Measurements from ENCODE around the gene ARFGEF2. TPM values are rescaled to one million over a fixed set of nuclear protein-coding genes. Genes with fewer than 3 reads are reported as not detected.

Gene ARFGEF2
- polyA plus RNA-seq (2012; ENCODE audit: missing spikeins), result 17.0 TPM

DNA sequence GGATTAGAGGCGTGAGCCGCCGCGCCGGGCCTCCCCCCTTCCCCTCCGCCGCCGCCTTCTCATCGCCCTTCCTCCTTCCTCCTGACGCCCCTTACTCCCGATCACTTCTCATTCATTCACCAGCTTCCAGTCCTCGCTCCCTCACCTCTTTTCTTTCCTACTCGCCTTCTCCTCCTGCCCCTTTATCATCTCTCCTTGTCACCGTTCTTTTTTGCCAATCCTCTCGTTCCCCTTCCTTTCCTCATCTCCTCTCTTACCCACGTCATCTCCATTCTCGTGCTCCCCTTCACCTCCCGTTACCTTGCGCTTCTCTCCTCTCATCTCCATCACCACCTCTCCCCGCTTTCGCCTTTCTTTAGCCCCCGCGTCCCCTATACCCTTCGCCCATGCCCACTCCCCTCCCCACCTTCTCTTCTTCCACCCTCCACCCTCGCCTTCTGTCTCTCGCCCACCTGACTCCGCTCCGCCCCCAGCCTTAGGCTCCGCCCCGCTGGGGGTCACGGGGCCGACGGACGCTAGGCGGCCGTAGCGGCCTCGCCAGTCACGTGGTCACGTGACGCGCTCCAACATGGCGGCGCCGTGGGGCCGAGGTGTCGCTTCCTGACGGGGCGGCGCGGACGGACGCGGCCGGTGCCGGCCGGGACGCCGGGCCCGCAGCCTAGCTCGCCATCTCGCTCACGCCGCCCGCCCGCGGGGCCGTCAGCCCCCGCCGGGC is at the start of gene ARFGEF2:
TSS of gene ARFGEF2 (plus strand) at position 544 of the 715 bp plus-strand sequence. CDS start 179 bp downstream, outside the sequence.
- FAIRE-seq (peak; percentile 97), DNase-seq (ENCODE audit: insufficient read length) (peak; percentile 95)
- peak; percentile 83 for TF ChIP-seq TAF1 (IDR thresholded peaks at IDR 0.05; ENCODE audit: borderline replicate concordance, low read depth, low read length)
- TF ChIP-seq POLR2A (IDR thresholded peaks at IDR 0.05; ENCODE audit: low read depth, low read length), result peak; percentile 90
- no peak; the same call in 1 of the 2 replicates for TF ChIP-seq POLR2AphosphoS5 (IDR thresholded peaks at IDR 0.05; ENCODE audit: low read depth, low read length)

DNA sequence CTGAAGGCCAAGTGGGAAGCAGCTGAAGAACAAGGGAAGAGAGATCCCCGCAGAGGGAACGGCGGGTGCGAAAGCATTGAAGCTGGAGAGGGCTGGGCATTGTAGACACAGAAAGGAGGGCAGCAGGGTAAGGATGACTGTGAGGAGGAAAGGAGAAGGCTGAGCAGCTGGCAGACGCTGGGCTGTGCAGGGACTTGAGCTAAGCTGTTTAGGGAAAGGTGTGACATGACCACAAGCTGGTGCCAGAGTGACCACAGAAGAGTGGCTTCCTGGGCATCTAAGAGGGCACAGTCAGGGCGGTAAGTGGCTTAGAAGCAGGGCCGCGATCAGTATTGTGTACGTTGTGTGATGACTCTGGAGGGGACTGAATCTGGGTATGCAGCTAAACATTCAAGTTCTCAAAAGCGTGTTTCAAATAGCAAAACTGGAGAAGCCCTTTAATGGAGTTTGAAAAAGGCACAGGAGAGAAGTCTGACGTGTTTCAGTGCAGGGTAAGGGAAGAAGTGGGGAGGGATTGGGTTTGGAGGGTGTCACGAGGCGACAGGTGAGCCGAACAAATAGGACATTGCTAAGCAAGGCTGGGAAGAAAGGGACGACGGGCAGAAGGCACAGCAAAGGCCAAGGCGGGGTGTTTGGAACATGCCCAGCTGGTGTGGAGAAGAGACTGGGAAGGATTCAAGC is 46.1 kb upstream of the ARFGEF2 start:
- no peak for DNase-seq (ENCODE audit: insufficient read length)
- no peak for FAIRE-seq

DNA sequence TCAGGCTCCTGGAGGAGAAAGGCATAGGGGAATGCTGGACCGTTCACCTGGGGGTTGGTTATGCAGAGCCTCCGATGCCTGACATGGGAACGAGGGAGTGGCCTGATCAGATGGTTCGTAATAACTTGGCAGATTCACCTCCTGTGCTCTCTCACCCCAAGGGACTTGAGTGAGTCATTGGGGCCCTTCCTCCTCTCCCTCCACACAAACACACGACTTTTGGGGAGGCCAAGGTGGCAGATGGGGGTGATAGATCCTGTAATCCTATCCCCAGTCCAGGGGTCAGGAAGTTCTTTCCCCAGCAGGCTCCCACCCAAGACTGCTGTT is 45.6 kb upstream of the ARFGEF2 start:
- FAIRE-seq (no peak), DNase-seq (ENCODE audit: insufficient read length) (no peak)
- TF ChIP-seq POLR2A (IDR thresholded peaks at IDR 0.05; ENCODE audit: low read depth, low read length) (no peak), TAF1 (IDR thresholded peaks at IDR 0.05; ENCODE audit: borderline replicate concordance, low read depth, low read length) (no peak), POLR2AphosphoS5 (IDR thresholded peaks at IDR 0.05; ENCODE audit: low read depth, low read length) (no peak)

More for the DNA sequence above, 46.1 kb upstream of the ARFGEF2 start:
- TF ChIP-seq TAF1 (IDR thresholded peaks at IDR 0.05; ENCODE audit: borderline replicate concordance, low read depth, low read length) (no peak), POLR2AphosphoS5 (IDR thresholded peaks at IDR 0.05; ENCODE audit: low read depth, low read length) (no peak), POLR2A (IDR thresholded peaks at IDR 0.05; ENCODE audit: low read depth, low read length) (no peak)

DNA sequence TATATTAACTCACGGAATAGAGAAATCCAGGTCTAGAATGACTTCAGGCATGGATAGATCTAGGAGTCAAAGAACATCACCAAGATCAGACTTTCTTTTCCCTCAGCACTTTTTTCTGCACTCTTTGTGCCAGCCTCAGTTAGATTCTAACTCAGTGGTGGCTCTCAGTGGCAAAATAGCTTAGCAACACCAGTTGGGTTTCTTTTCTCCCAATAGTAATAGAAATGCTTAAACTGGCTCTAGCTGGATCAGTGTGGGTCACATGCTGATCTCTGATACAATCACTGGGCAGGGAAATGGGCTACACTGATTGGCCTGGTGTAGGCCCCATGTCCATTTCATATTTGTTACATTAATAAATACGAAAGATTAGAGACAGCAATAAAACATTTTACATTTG is 44.2 kb upstream of the ARFGEF2 start:
- DNase-seq (ENCODE audit: insufficient read length) (no peak), FAIRE-seq (no peak)

DNA sequence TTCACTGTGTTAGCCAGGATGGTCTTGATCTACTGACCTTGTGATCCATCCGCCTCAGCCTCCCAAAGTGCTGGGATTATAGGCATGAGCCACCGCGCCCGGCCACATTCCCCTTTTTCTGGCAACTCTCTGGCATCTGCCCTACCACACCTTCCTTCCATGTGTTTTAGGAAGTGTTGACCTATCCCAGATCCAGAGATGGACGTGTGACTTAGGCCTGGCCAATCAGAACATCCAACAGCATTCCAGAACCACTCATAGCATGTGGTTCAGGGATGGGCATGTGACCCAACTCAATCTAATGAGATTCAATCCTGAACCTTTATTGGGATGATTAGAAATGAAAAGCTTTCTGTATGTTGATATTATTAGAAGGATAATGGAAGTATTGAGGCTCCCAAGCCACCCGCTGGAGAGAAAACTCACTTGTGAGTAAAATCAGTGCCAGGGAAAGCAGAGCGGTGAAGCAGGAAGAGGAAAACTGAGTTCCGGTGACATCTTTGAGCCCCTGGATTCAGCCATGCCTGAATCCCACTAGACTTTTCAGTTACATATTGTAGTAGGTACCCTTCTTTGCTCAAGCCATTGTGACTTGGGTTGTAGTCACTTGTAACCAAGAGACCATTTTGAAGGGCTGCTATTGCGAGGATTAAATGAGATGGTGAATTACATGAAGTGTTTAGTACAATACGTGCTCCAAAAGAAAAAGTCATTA is 42.8 kb upstream of the ARFGEF2 start:
- no peak for FAIRE-seq
- TF ChIP-seq POLR2AphosphoS5 (IDR thresholded peaks at IDR 0.05; ENCODE audit: low read depth, low read length), result no peak
- TF ChIP-seq POLR2A (IDR thresholded peaks at IDR 0.05; ENCODE audit: low read depth, low read length), result no peak
- no peak for TF ChIP-seq TAF1 (IDR thresholded peaks at IDR 0.05; ENCODE audit: borderline replicate concordance, low read depth, low read length)
- no peak for DNase-seq (ENCODE audit: insufficient read length)

More for the DNA sequence above, 44.2 kb upstream of the ARFGEF2 start:
- no peak for TF ChIP-seq TAF1 (IDR thresholded peaks at IDR 0.05; ENCODE audit: borderline replicate concordance, low read depth, low read length)
- TF ChIP-seq POLR2A (IDR thresholded peaks at IDR 0.05; ENCODE audit: low read depth, low read length), result no peak
- TF ChIP-seq POLR2AphosphoS5 (IDR thresholded peaks at IDR 0.05; ENCODE audit: low read depth, low read length), result no peak

DNA sequence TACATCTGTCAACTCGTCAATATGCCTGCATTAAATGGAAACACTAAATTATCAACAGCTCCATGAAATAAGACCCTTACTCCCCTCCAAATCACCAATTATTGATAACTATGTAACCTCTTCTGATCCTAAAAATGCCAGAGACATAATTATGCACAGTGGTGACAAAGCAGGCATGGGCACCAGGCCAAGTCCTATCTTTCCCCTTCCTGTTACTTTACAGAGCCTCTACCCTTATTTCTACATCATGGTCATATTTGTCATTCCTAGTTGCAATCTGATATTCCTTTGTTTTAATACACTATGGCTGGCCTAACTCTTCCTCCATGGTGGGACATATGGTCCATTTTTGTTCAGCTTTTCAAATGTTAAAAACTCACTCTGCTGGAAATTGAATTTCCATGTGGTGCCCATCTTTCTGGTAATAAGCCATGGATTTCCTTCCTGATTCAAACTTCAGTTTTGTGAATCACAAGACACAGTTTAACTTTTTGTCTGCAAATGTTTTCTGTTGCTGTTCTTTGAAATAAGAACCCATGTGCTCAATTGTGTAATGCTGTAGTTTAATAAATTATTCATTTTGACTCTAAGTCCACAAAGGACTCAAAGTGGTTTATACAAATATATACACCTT is 41.8 kb upstream of the ARFGEF2 start:
- DNase-seq (ENCODE audit: insufficient read length), result no peak
- no peak for FAIRE-seq
- TF ChIP-seq POLR2A (IDR thresholded peaks at IDR 0.05; ENCODE audit: low read depth, low read length) (no peak), POLR2AphosphoS5 (IDR thresholded peaks at IDR 0.05; ENCODE audit: low read depth, low read length) (no peak), TAF1 (IDR thresholded peaks at IDR 0.05; ENCODE audit: borderline replicate concordance, low read depth, low read length) (no peak)

DNA sequence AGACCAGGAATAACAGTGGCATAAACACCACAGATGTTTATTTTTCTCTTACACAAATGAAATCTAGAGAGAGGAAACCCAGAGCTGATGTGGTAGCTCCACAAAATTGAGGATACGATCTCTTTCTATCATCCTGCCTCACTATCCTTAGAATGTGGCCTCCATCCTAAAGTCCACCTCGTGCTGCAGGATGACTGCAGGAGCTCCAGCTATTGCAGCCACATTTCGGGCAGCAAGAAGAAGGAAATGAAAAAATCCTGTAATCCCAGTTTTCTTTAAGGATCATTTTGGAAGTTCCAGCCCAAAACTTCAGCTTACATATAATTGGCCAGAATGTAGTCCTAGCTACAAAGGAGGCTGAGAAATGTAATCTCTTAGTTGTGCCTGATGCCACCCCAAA is 41.2 kb upstream of the ARFGEF2 start:
- no peak for TF ChIP-seq POLR2A (IDR thresholded peaks at IDR 0.05; ENCODE audit: low read depth, low read length)
- TF ChIP-seq TAF1 (IDR thresholded peaks at IDR 0.05; ENCODE audit: borderline replicate concordance, low read depth, low read length), result no peak
- TF ChIP-seq POLR2AphosphoS5 (IDR thresholded peaks at IDR 0.05; ENCODE audit: low read depth, low read length), result no peak
- no peak for FAIRE-seq
- DNase-seq (ENCODE audit: insufficient read length), result no peak

DNA sequence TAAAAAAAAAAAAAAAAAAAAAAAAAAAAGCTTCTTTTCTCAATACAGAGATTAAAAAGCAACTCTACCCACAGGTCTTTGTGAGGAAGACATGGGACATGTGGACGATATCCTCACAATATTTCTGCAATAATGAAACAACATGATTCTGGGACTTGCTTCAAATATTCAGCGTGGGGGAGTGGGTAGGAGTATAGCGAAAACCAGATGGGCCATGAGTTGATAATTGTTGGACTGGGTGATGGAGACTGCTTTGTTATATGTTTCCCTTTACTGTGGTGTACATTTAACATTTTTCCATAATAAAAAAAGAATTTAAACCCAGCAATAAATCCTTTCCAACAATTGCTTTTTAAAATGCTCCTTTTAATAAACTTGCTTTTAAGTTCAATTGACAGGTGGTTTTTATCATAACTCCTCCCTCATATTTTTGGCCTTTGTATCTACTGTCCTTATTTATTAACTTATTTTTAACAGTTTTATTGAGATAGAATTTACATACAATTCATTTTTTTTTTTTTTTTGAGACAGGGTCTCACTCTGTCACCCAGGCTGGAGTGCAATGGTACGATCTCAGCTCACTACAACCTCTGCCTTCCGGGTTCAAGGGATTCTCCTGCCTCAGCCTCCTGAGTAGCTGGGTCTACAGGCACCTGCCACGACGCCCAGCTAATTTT is 40.4 kb upstream of the ARFGEF2 start:
- FAIRE-seq, result no peak
- no peak for DNase-seq (ENCODE audit: insufficient read length)
- no peak for TF ChIP-seq POLR2A (IDR thresholded peaks at IDR 0.05; ENCODE audit: low read depth, low read length)
- no peak for TF ChIP-seq TAF1 (IDR thresholded peaks at IDR 0.05; ENCODE audit: borderline replicate concordance, low read depth, low read length)
- no peak for TF ChIP-seq POLR2AphosphoS5 (IDR thresholded peaks at IDR 0.05; ENCODE audit: low read depth, low read length)

DNA sequence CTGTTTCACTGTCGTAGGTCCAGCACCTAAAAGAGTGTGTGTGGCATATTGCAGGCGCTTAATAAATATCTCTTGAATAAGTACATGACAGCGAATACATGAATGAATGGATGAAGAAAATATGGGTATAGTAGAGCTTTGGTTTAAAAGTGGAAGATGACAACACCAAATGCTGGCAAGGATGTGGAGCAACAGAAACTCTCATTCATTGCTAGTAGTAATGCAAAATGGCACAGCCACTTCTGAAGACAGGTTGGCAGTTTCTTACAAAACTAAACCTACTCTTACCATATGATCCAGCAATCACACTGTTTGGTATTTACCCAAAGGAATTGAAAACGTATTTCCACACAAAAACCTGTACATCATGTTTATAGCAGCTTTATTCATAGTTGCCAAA is 36.3 kb upstream of the ARFGEF2 start:
- no peak for FAIRE-seq
- no peak for DNase-seq (ENCODE audit: insufficient read length)
- no peak for TF ChIP-seq TAF1 (IDR thresholded peaks at IDR 0.05; ENCODE audit: borderline replicate concordance, low read depth, low read length)
- TF ChIP-seq POLR2AphosphoS5 (IDR thresholded peaks at IDR 0.05; ENCODE audit: low read depth, low read length), result no peak
- no peak for TF ChIP-seq POLR2A (IDR thresholded peaks at IDR 0.05; ENCODE audit: low read depth, low read length)

DNA sequence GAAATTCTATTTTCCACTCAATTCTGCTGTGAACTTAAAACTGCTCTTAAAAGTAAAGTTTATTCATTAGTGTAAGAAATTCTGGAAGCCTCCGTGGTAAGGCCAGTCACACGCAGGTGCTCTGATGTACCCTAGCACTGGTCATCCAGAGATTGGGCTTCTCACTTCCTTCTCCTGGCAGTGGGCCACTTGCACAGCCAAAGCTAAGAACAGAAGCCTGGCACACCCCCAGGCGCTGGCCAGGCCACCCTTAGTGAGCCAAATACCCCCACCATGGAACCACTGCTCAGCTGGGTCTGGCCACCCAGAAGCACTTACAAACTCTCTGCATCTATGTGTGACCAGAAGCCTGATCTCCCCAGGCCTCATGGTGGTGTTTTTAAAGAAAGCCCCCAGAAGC is 35.3 kb upstream of the ARFGEF2 start:
- TF ChIP-seq TAF1 (IDR thresholded peaks at IDR 0.05; ENCODE audit: borderline replicate concordance, low read depth, low read length) (no peak), POLR2AphosphoS5 (IDR thresholded peaks at IDR 0.05; ENCODE audit: low read depth, low read length) (no peak), POLR2A (IDR thresholded peaks at IDR 0.05; ENCODE audit: low read depth, low read length) (no peak)
- FAIRE-seq (no peak), DNase-seq (ENCODE audit: insufficient read length) (no peak)
